HG02852 (cell line): Measurements from ENCODE around the gene SESN2.

Source experiments
- ATAC-seq: cut with Tn5 transposase; IDR thresholded peaks from one replicate; pipeline ENCODE4 v1.9.1; 2021; ENCODE audit warnings: mild to moderate bottlenecking, moderate library complexity; ENCODE audit not compliant: unreplicated experiment

Gene SESN2

DNA sequence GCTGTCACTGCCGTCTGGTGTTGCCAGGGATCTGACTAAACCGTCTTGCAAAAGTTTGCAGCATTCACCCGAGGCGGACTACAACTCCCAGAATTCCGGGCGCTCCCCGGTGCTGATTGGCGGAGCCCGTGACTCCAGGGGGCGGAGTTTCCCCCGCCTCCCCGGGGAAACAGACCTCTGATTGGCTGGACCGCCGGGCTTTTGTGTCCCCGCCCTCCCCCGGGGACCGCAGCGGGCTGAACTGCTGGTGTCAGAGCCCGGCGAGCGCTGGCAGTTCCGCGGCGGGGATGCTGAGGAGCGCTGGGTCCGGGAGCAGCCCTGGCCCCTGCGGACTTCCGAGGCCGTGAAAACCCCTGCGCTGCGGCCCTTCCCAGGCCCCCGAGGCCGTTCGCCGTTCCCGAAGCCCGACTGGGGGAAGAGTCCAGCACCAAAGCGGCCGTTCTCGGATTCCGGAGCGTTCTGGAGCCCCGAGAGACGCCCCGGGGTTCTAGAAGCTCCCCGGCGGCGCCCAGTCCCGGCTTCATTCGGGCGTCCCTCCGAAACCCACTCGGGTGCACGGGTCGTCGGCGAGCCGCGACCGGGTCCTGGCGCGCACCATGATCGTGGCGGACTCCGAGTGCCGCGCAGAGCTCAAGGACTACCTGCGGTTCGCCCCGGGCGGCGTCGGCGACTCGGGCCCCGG, at the start of gene SESN2:
SESN2 (plus strand) TSS at position 267 of the 682 bp plus-strand sequence; CDS start at position 597, 330 bp downstream.
- peak; percentile 96 for ATAC-seq

DNA sequence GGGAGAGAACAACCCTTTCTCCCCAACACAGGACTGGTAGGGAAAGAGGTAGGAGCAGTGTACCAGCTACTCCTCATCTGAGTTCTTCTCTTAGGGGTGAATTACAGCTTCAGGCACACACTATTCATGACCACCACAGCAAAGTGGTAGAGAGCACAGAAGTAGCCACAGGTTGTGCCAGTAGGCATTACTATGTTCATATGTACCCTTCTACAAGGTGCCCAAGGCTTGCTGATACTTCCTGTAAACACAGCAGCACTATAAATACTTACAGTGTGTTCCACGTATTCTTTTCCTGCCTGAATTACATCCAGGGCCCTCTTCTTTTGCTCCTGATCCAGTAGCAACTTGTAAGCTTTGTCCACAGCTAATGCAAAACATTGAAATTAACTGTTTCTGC, 49.6 kb upstream of the SESN2 start:
- no peak for ATAC-seq

DNA sequence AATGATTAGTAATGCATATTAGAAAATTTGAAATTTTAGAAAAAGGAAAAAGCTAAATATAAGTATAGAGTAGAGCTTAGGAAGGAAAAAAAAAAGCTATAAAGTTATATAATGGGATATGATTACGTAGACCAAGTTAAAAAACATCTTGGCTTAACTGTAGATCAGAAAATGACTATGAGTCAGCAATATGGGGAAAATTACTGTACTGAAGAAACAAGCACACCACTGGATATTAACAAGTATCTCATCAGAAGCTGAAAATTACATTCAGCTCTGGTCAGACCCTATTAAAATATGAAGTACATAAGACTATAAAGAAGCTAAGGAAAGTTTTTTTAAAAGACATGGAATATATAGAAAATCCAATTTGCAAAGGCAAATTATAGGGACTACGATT, 46.0 kb upstream of the SESN2 start:
- ATAC-seq, result no peak

- ATAC-seq, result no peak
These were observed 30.2 kb upstream of the SESN2 start for GRCh38 chr1:28229089-28229488.

GRCh38 chr1:28229996-28230395, 29.3 kb upstream of the SESN2 start:
- ATAC-seq, result no peak

DNA sequence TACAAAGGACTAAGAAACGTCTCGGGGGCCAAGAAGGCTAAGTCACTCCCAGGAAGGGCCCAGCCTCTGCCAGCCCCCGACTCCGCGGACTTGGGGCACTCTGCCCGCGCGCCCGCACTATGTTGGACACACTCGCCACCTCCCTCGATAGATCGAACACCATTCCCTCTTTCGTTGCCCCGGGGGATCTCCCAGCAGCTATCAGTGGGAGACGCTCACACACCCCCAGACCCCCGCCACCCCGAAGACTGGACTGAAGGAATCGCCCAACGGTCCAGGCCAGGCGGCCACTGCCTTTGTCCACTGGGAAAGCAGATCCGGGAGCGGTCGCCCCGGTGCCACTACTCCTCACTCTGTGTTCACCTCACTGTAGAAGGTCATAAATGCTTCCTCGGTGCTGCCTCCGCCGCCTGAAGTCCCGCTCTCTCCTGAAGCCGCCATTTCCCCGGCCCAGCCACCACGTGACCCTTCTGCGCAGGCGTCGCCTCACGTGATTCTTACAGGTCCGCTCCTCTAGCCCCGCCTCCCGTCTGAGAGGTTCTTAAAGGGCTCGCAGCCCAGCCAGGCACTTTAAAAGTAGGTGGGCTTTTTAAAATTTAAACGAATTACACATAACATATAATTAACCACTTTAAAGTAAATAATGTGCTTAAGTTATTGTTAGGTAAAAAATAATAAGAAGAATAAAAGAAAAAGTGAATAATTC, 26.6 kb upstream of the SESN2 start, which contains the start of gene DNAJC8:
DNAJC8 (minus strand) TSS at position 472 of the 706 bp plus-strand sequence; CDS start at position 441, 31 bp downstream.
- peak; percentile 54 for ATAC-seq

GRCh38 chr1:28233264-28233606, 26.1 kb upstream of the SESN2 start:
- no peak for ATAC-seq

- peak; percentile 84 for ATAC-seq
These were observed 23.3 kb upstream of the SESN2 start, which contains the start of gene ATP5IF1 for GRCh38 chr1:28235755-28236655. Gene ATP5IF1 (plus strand): TSS chr1:28236124. CDS start chr1:28236184, 60 bp downstream.

GRCh38 chr1:28236656-28237322, 22.5 kb upstream of the SESN2 start:
- ATAC-seq, result no peak

DNA sequence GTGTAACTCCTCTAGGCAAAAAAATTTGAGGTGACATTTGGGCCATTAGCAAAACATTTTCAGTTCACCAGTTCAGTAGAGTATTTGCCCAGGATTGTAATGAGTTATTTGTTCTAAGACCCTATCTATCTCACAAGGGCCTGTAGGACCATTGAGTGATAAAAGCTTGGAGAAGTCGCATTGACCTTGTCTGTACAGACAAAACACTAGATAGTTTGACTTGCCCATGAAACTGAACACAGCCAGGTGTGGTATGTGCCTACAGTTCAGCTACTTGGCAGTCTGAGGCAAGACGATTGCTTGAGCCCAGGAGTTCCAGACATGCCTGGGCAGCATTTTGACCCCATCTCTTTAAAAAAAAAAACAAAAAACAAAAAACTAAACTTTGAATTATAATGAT, 20.3 kb upstream of the SESN2 start:
- ATAC-seq, result no peak

DNA sequence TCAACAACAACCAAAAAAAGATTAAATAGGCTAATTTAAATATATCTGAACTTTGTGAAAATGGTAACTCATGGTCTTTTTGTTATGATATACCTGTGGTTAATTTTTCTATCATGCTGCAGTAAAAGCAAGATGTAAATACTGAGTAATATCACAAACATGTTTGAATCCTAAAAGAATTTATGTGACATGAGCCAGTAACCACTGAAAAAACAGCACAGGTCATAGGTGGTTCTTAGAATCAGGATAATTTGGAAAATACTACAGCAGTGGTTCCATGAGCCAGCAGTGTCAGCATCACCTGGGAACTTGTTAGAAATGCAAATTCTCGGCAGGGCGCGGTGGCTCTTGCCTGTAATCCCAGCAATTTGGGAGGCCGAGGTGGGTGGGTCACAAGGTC, 19.3 kb upstream of the SESN2 start:
- ATAC-seq, result no peak

DNA sequence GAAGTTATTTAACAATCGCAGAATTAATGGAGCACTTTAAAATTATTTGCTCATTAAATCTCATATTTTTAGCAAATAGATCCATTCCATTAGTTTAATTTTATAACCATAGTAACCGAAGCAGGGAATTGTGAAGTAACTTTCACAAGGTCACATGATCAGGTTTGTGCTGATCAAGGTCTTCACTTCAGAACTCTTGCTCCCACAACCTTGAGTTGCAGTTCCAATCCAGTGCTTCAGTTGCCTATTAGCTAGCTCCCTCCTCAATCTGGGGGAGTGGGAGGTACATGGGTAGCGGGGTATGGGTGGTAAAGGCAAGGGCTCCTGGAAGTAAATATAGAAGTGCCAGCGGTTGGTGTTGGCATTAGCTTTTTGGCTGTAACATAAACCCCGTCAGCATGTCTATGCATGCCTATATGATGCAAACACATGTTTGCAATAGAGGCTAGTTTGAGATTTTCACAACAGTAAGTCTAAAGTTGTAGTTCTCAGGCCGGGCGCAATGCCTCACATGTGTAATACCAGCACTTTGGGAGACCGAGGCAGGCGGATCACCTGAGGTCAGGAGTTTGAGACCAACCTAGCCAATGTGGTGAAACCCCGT, 17.6 kb upstream of the SESN2 start:
- no peak for ATAC-seq

- no peak for ATAC-seq
These were observed 15.5 kb upstream of the SESN2 start for GRCh38 chr1:28243685-28244311.

- ATAC-seq, result peak; percentile 30
These were observed 14.6 kb upstream of the SESN2 start for GRCh38 chr1:28244549-28245251.

DNA sequence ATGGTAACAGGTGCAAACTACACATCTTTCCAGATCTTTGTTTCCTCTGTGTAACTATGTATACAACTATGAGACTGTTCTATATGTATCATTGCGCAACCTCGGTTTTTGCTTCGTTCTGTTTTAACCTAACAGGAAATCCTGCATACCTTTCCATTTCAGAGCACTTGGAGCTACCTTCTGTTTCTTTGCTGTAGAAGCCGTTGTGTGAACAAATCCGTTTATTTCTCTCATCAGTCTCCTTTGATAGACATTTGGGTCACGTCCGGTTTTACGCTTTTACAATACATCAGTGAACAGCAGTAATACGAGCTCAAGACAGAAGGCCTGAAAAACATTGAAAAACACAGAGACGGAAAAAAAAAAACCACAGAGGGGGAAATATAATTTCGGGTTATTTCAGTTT, 12.9 kb upstream of the SESN2 start:
- ATAC-seq, result no peak

- no peak for ATAC-seq
These were observed 11.6 kb upstream of the SESN2 start for GRCh38 chr1:28247612-28248272.

DNA sequence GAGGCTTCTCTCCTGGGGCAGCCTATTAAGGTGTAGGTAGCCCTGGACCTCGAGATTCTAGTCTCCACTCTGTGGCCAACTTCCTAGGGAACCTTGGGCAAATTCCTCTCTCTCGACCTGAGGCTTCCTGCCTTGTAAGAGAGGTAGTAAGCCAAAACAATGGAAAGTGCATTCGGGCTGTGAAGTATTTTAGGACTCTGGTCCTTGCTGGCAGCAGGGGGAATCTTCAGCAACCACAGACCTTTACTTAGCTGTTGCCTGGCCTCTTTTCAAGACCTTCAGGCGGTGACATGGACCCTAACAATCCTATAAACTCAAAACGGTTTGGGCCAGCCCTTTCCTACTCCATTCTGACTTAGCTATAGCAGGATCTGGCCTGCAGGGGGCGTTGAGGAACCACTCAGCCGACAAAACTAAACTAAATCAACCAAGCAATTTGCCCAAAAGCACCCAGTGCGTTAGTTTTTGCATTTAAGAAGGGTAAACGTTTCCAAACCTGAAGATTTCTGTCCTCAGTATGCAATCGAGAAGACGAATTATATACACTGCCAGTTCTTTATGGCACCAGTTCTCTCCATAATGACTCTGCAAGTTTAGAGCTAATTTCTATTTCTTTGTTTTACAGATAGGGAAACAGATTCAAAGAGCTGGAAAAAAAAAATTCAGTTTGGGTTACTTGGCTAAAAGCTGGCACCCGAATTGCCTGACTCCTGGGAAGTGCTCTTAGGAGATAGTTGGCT, 10.9 kb upstream of the SESN2 start:
- no peak for ATAC-seq
